Measurements from ENCODE around the gene S100A16.
"Not testable (repeated sequence)": the region's sequence is repeated elsewhere in the genome, so short reads cannot be mapped to it uniquely, and the experiment has no call there.

S100A16 gene

GRCh38 chr1:153612755-153613331, at the start of gene S100A16:
TSS of gene S100A16 (minus strand) at chr1:153613137. CDS start at chr1:153608151, 4,986 bp downstream.
- no peak for DNase-seq

- no peak for DNase-seq
These were observed 49.3 kb upstream of the S100A16 start for GRCh38 chr1:153662269-153662668.

- DNase-seq: no peak
These were observed 48.3 kb upstream of the S100A16 start for GRCh38 chr1:153661111-153661708.

GRCh38 chr1:153659656-153660055, 46.7 kb upstream of the S100A16 start:
- no peak for DNase-seq

- DNase-seq: no peak
These were observed 46.2 kb upstream of the S100A16 start for GRCh38 chr1:153659175-153659534.

- peak; percentile 82 to 83 for DNase-seq
These were observed 45.6 kb upstream of the S100A16 start, which contains the start of gene SNAPIN for GRCh38 chr1:153658400-153659174. TSS of gene SNAPIN (plus strand) at chr1:153658703. CDS start at chr1:153658744, 41 bp downstream.

- no peak for DNase-seq
These were observed 42.4 kb upstream of the S100A16 start for GRCh38 chr1:153655333-153655732.

- peak in 1 of 2 donors; percentile 9 for DNase-seq
These were observed 40.0 kb upstream of the S100A16 start for GRCh38 chr1:153652805-153653500.

- no peak for DNase-seq
These were observed 38.8 kb upstream of the S100A16 start for GRCh38 chr1:153651771-153652170.

- no peak for DNase-seq
These were observed 36.9 kb upstream of the S100A16 start for GRCh38 chr1:153649863-153650235.

- no peak for DNase-seq
These were observed 36.4 kb upstream of the S100A16 start for GRCh38 chr1:153649137-153649862.

GRCh38 chr1:153648000-153648643, 35.2 kb upstream of the S100A16 start:
- no peak for DNase-seq

GRCh38 chr1:153647346-153647714, 34.4 kb upstream of the S100A16 start:
- no peak for DNase-seq

GRCh38 chr1:153646672-153647345, 33.9 kb upstream of the S100A16 start:
- DNase-seq: no peak

- no peak for DNase-seq
These were observed 30.9 kb upstream of the S100A16 start for GRCh38 chr1:153643816-153644215.

- no peak for DNase-seq
These were observed 30.2 kb upstream of the S100A16 start for GRCh38 chr1:153643100-153643499.

GRCh38 chr1:153642161-153642560, 29.2 kb upstream of the S100A16 start:
- no peak for DNase-seq

GRCh38 chr1:153640861-153641260, 27.9 kb upstream of the S100A16 start:
- no peak for DNase-seq

- not testable (repeated sequence) for DNase-seq
These were observed 27.3 kb upstream of the S100A16 start for GRCh38 chr1:153640213-153640612.

GRCh38 chr1:153639280-153639679, 26.3 kb upstream of the S100A16 start:
- no peak for DNase-seq

GRCh38 chr1:153638261-153638660, 25.3 kb upstream of the S100A16 start:
- no peak for DNase-seq

- no peak for DNase-seq
These were observed 23.4 kb upstream of the S100A16 start for GRCh38 chr1:153636312-153636711.

Data from bone marrow (tissue), 2 donors.